Measurements from ENCODE around the gene SREBF2.
A peak's percentile ranks its signal among the peaks of the same experiment; 100 is the strongest.

The SREBF2 gene

DNA sequence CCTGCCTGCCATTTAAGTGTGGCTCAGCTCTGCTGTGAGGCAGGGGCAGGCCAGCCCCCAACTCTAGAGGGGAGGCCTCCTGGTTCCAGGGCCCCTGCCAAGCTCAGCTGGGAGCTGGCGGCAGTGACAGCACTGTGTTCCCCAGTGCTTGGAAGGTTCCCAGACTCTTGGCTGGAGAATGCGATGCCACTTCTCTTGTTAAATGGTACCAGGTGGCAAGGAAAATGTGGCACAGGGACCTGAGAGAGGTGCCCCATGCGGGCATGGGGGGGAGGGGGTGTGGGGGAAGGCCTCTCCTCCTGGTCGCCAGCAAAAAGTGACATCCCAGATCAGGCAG is 102.1 kb downstream of the SREBF2 start:
- no peak for TF ChIP-seq CTCF (IDR thresholded peaks at IDR 0.05; ENCODE audit: insufficient read depth, low read depth, low read length, missing control alignments)
- no peak for DNase-seq (ENCODE audit: low read depth)
- no peak overlapping the region for H3K4me3 ChIP-seq (ENCODE audit: low read depth, low read length)

GRCh38 chr22:41935509-41935908 is 102.6 kb downstream of the SREBF2 start:
- no peak for DNase-seq (ENCODE audit: low read depth)
- no peak for TF ChIP-seq CTCF (IDR thresholded peaks at IDR 0.05; ENCODE audit: insufficient read depth, low read depth, low read length, missing control alignments)
- H3K4me3 ChIP-seq (ENCODE audit: low read depth, low read length) = no peak overlapping the region

DNA sequence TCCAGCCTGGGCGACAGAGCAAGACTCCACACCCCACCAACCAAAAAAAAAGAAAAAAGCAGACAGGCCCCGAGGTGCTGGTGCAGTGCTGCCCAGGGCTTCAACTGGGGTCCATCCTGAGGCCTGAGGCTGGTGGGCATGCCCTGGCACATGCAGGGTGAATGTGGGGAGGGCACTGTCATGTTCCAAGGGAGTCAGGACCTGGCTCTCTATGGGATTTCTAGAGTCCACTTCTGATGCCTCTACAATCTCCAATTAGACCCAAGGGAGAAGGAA is 103.9 kb downstream of the SREBF2 start:
- DNase-seq (ENCODE audit: low read depth) = no peak
- H3K4me3 ChIP-seq (ENCODE audit: low read depth, low read length) = peak overlapping the region; percentile 1; the same call in 1 of the 2 replicates
- TF ChIP-seq CTCF (IDR thresholded peaks at IDR 0.05; ENCODE audit: insufficient read depth, low read depth, low read length, missing control alignments) = no peak

- H3K4me3 ChIP-seq (ENCODE audit: low read depth, low read length) = peak overlapping the region; percentile 67
- DNase-seq (ENCODE audit: low read depth) = peak; percentile 98
- TF ChIP-seq CTCF (IDR thresholded peaks at IDR 0.05; ENCODE audit: insufficient read depth, low read depth, low read length, missing control alignments) = no peak
Measured at GRCh38 chr22:41939981-41940831, 107.3 kb downstream of the SREBF2 start.

DNA sequence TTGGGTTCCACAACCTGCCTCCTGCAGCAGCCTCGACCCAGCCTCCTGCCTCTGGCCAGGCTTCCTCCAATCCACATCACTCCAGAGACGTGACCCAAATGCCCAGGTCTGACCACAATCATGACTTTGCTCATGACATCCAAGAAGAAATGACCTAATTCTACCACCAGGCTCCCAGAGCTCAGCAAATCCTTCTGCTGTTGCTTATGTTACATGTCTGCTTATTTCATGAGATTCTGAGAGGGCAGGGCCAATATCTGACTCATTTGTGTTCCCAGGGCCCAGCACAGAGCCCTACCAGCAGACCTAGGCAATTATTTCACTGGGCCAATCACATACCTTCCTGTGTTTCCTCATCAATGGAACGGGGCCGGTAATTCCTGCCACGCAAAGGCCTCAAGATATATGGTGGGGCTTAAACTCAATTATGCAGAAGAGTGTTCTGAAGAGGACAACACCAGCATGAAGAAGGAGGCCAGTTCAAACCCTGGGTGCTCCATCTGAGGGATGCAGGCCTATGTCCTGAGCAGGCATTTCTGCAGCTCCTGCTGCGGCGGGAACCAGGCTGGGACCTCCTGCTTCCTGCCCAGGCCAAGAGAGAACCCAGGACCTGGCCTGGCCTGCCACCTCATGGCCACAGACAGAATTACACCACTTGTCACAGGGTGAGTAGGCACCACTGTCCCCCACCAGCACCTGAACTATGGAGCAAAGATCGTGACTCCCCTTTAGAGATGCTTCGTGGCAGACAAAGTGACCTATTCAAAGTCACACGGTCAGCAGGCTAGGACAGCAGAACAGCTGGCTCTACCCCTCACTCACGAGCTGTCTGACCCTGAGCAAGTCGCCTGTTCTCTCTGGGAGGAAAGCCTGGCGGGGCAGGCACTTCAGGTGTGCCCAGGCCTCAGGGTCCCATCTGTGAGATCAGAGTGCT is 108.2 kb downstream of the SREBF2 start:
- peak; percentile 91 for DNase-seq (ENCODE audit: low read depth)
- peak overlapping the region; percentile 43 for H3K4me3 ChIP-seq (ENCODE audit: low read depth, low read length)
- peak; percentile 89 for TF ChIP-seq CTCF (IDR thresholded peaks at IDR 0.05; ENCODE audit: insufficient read depth, low read depth, low read length, missing control alignments)

DNA sequence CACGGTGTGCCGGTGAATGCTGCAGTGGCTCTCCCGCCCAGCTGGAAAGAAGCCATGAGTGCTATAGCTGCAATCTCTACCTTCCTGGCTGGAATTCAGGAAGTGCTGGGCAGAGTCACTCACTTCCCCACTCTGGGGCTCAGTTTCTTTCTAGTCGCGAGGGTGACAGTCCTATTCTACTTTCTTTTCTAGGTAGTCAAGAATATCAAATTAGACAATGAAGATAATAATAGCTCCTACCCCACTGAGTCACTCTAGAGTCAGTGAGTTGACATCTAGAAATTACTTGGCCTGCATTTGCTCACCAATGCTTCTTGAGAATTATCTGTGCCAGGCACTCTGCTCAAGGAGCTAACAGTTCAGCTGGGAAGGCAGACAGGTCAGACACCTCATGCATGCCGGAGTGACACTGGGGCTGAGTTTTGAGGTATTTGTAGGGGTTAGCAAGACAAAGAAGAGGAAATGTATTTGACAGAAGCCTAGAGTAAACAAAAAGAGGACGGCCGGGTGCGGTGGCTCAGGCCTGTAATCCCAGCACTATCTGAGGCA is 110.8 kb downstream of the SREBF2 start:
- H3K4me3 ChIP-seq (ENCODE audit: low read depth, low read length) = no peak overlapping the region
- DNase-seq (ENCODE audit: low read depth) = peak; percentile 17
- no peak for TF ChIP-seq CTCF (IDR thresholded peaks at IDR 0.05; ENCODE audit: insufficient read depth, low read depth, low read length, missing control alignments)

All from GM12865 (cell line).